Stimulated activated CD4-positive, alpha-beta T cell treated with anti-CD3 and anti-CD28 coated beads, TNF-alpha, amount 100 ng/mL, for 24 hours (primary cell): Measurements from ENCODE around the gene MAP3K4.

Source experiments
- DNase-seq, 3 experiments: peaks; one replicate each; pipeline ENCODE4 v3.0.0-alpha.2; 2020; ENCODE audit warnings: low read depth in 3 of 3

MAP3K4 gene

GRCh38 chr6:161041274-161041673 lies 49.7 kb downstream of the MAP3K4 start:
- DNase-seq = no peak

- no peak for DNase-seq
Measured at GRCh38 chr6:161044335-161044734, 52.8 kb downstream of the MAP3K4 start.

- no peak for DNase-seq
Measured at GRCh38 chr6:161048641-161049040, 57.1 kb downstream of the MAP3K4 start.

GRCh38 chr6:161050134-161050765 lies 58.7 kb downstream of the MAP3K4 start:
- no peak for DNase-seq

- DNase-seq = no peak
Measured at GRCh38 chr6:161053103-161053502, 61.5 kb downstream of the MAP3K4 start.

- no peak for DNase-seq
Measured at GRCh38 chr6:161054876-161055275, 63.3 kb downstream of the MAP3K4 start.

- no peak for DNase-seq
Measured at GRCh38 chr6:161056451-161056850, 64.9 kb downstream of the MAP3K4 start.

GRCh38 chr6:161057103-161058091 lies 65.8 kb downstream of the MAP3K4 start:
- DNase-seq = no peak

- DNase-seq = no peak
Measured at GRCh38 chr6:161058741-161059140, 67.2 kb downstream of the MAP3K4 start.

GRCh38 chr6:161061576-161061975 lies 70.0 kb downstream of the MAP3K4 start:
- DNase-seq = no peak

- DNase-seq = no peak
Measured at GRCh38 chr6:161064915-161065314, 73.3 kb downstream of the MAP3K4 start.

GRCh38 chr6:161066511-161066910 lies 74.9 kb downstream of the MAP3K4 start:
- no peak for DNase-seq

- no peak for DNase-seq
Measured at GRCh38 chr6:161067749-161068148, 76.2 kb downstream of the MAP3K4 start.

GRCh38 chr6:161068321-161068741 lies 76.8 kb downstream of the MAP3K4 start:
- no peak for DNase-seq

- DNase-seq = no peak
Measured at GRCh38 chr6:161073930-161074329, 82.4 kb downstream of the MAP3K4 start.

GRCh38 chr6:161074496-161075121 lies 83.0 kb downstream of the MAP3K4 start:
- DNase-seq = no peak

- DNase-seq = no peak
Measured at GRCh38 chr6:161076181-161076677, 84.7 kb downstream of the MAP3K4 start.

- DNase-seq = peak; percentile 9 to 68 (median 40)
Measured at GRCh38 chr6:161079566-161080262, 88.1 kb downstream of the MAP3K4 start.

GRCh38 chr6:161080263-161080970 lies 88.8 kb downstream of the MAP3K4 start:
- no peak for DNase-seq

- no peak for DNase-seq
Measured at GRCh38 chr6:161082215-161082614, 90.6 kb downstream of the MAP3K4 start.

- no peak for DNase-seq
Measured at GRCh38 chr6:161085246-161085645, 93.7 kb downstream of the MAP3K4 start.
